H54 (cell line): ENCODE data around the gene AFAP1L1.

Experiments used
- DNase-seq: peaks from one replicate; pipeline ENCODE4 v3.0.0; 2011; ENCODE audit warnings: low spot score, mixed read lengths; ENCODE audit not compliant: insufficient read length
- FAIRE-seq: peaks from 3 replicates; lab custom pipeline; 2011; peaks lifted over from hg19 to GRCh38; lab: Jason Lieb, UNC
- POLR2A ChIP-seq: IDR thresholded peaks from 2 replicates; pipeline ENCODE4 v1.6.1; 2011; ENCODE audit warnings: low read depth, mild to moderate bottlenecking, low read length

Gene AFAP1L1

GRCh38 chr5:149301744-149302380 lies 30.2 kb downstream of the AFAP1L1 start:
- FAIRE-seq (no peak), DNase-seq (no peak)
- TF ChIP-seq POLR2A: no peak

- no peak for TF ChIP-seq POLR2A
- DNase-seq: no peak
- no peak for FAIRE-seq
Observed at GRCh38 chr5:149302641-149303040, 31.0 kb downstream of the AFAP1L1 start.

- FAIRE-seq (no peak), DNase-seq (no peak)
- no peak for TF ChIP-seq POLR2A
Observed at GRCh38 chr5:149303210-149303609, 31.6 kb downstream of the AFAP1L1 start.

GRCh38 chr5:149304195-149305078 lies 32.8 kb downstream of the AFAP1L1 start:
- no peak for FAIRE-seq
- TF ChIP-seq POLR2A: no peak
- DNase-seq: no peak

GRCh38 chr5:149309354-149309753 lies 37.7 kb downstream of the AFAP1L1 start:
- TF ChIP-seq POLR2A: no peak
- FAIRE-seq (no peak), DNase-seq (no peak)

- DNase-seq (no peak), FAIRE-seq (no peak)
- no peak for TF ChIP-seq POLR2A
Observed at GRCh38 chr5:149310488-149310887, 38.8 kb downstream of the AFAP1L1 start.

GRCh38 chr5:149310947-149311658 lies 39.4 kb downstream of the AFAP1L1 start:
- no peak for TF ChIP-seq POLR2A
- DNase-seq (no peak), FAIRE-seq (no peak)

- no peak for FAIRE-seq
- TF ChIP-seq POLR2A: no peak
- DNase-seq: no peak
Observed at GRCh38 chr5:149313151-149313841, 41.6 kb downstream of the AFAP1L1 start.

GRCh38 chr5:149314571-149315111 lies 43.0 kb downstream of the AFAP1L1 start:
- FAIRE-seq: no peak

GRCh38 chr5:149315753-149316152 lies 44.1 kb downstream of the AFAP1L1 start:
- no peak for FAIRE-seq
- no peak for DNase-seq
- TF ChIP-seq POLR2A: no peak

More at GRCh38 chr5:149314571-149315111, 43.0 kb downstream of the AFAP1L1 start:
- no peak for DNase-seq
- TF ChIP-seq POLR2A: no peak

- DNase-seq: peak; percentile 37
- FAIRE-seq: no peak
- no peak for TF ChIP-seq POLR2A
Observed at GRCh38 chr5:149317281-149318048, 45.8 kb downstream of the AFAP1L1 start.

GRCh38 chr5:149319174-149319573 lies 47.5 kb downstream of the AFAP1L1 start:
- FAIRE-seq (no peak), DNase-seq (no peak)
- TF ChIP-seq POLR2A: no peak
